H9 (cell line): Measurements from ENCODE around the gene BCCIP. TPM values are rescaled to one million over a fixed set of nuclear protein-coding genes. Genes with fewer than 3 reads are reported as not detected.

ENCODE experiments used
- DNase-seq: peaks from one replicate; pipeline ENCODE4 v3.0.0-alpha.2; 2017
- H2AFZ ChIP-seq: one replicate; pipeline ENCODE4 v1.6.1; 2013; ENCODE audit warnings: mild to moderate bottlenecking, low read length, control low read depth, moderate library complexity
- H2AK5ac ChIP-seq: 2 replicates; pipeline ENCODE4 v1.6.1; 2013; ENCODE audit warnings: low read length, control low read depth, mixed read lengths; ENCODE audit not compliant: insufficient read length
- H2BK120ac ChIP-seq: one replicate; pipeline ENCODE4 v1.6.1; 2013; ENCODE audit warnings: low read depth, mild to moderate bottlenecking, low read length, control low read depth, inconsistent platforms; ENCODE audit not compliant: poor library complexity, severe bottlenecking
- H2BK12ac ChIP-seq: 2 replicates; pipeline ENCODE4 v1.6.1; 2013; ENCODE audit warnings: low read length, control low read depth, mixed read lengths, low read depth; ENCODE audit not compliant: insufficient read length
- H2BK15ac ChIP-seq: 2 replicates; pipeline ENCODE4 v1.6.1; 2013; ENCODE audit warnings: low read depth, low read length, control low read depth
- H2BK20ac ChIP-seq: one replicate; pipeline ENCODE4 v1.6.1; 2013; ENCODE audit warnings: low read depth, mild to moderate bottlenecking, low read length, control low read depth, inconsistent platforms; ENCODE audit not compliant: poor library complexity, severe bottlenecking
- H2BK5ac ChIP-seq: 2 replicates; pipeline ENCODE4 v1.6.1; 2013; ENCODE audit warnings: low read length, control low read depth, mixed read lengths; ENCODE audit not compliant: insufficient read length
- H3K14ac ChIP-seq: 2 replicates; pipeline ENCODE4 v1.6.1; 2013; ENCODE audit warnings: low read length, control low read depth; ENCODE audit not compliant: insufficient read depth
- H3K18ac ChIP-seq: 2 replicates; pipeline ENCODE4 v1.6.1; 2013; ENCODE audit warnings: low read depth, mild to moderate bottlenecking, mixed read lengths, low read length, control low read depth; ENCODE audit not compliant: insufficient read length
- H3K23ac ChIP-seq: 2 replicates; pipeline ENCODE4 v1.6.1; 2013; ENCODE audit warnings: low read length, control low read depth, mixed read lengths, low read depth; ENCODE audit not compliant: insufficient read length
- H3K23me2 ChIP-seq: 2 replicates; pipeline ENCODE4 v1.6.1; 2013; ENCODE audit warnings: low read depth, mild to moderate bottlenecking, mixed read lengths, low read length, control low read depth; ENCODE audit not compliant: insufficient read length, poor library complexity, severe bottlenecking
- H3K27ac ChIP-seq: 2 replicates; pipeline ENCODE4 v1.5.1; 2013; ENCODE audit warnings: low read length, control low read depth, mixed read lengths, low read depth; ENCODE audit not compliant: insufficient read length
- H3K27me3 ChIP-seq: 2 replicates; pipeline ENCODE4 v1.6.1; 2013; ENCODE audit warnings: low read length, control low read depth, inconsistent platforms; ENCODE audit not compliant: insufficient read depth
- H3K4ac ChIP-seq: 2 replicates; pipeline ENCODE4 v1.6.1; 2013; ENCODE audit warnings: low read depth, mild to moderate bottlenecking, control low read depth, inconsistent platforms, low read length, moderate library complexity
- H3K4me1 ChIP-seq: 2 replicates; pipeline ENCODE4 v1.6.1; 2013; ENCODE audit warnings: low read length, control low read depth, inconsistent platforms; ENCODE audit not compliant: insufficient read depth
- H3K4me2 ChIP-seq: 2 replicates; pipeline ENCODE4 v1.6.1; 2013; ENCODE audit warnings: low read length, control low read depth, mixed read lengths; ENCODE audit not compliant: insufficient read length, insufficient read depth
- H3K56ac ChIP-seq: 2 replicates; pipeline ENCODE4 v1.6.1; 2013; ENCODE audit warnings: low read depth, mild to moderate bottlenecking, mixed read lengths, low read length, control low read depth; ENCODE audit not compliant: insufficient read length
- H3K79me1 ChIP-seq: 2 replicates; pipeline ENCODE4 v1.6.1; 2013; ENCODE audit warnings: low read depth, mild to moderate bottlenecking, moderate library complexity, low read length, control low read depth, inconsistent platforms; ENCODE audit not compliant: insufficient read depth, poor library complexity, severe bottlenecking
- H3K79me2 ChIP-seq: 2 replicates; pipeline ENCODE4 v1.6.1; 2013; ENCODE audit warnings: low read length, control low read depth, inconsistent platforms; ENCODE audit not compliant: insufficient read depth
- H3K9ac ChIP-seq: 2 replicates; pipeline ENCODE4 v1.6.1; 2013; ENCODE audit warnings: low read length, control low read depth, mixed read lengths; ENCODE audit not compliant: insufficient read length; ENCODE audit errors: extremely low read depth
- H3K9me3 ChIP-seq: one replicate; pipeline ENCODE4 v1.6.1; 2013; ENCODE audit warnings: low read depth, low read length, inconsistent platforms; ENCODE audit not compliant: control insufficient read depth
- H3T11ph ChIP-seq: one replicate; pipeline ENCODE4 v1.6.1; 2013; ENCODE audit warnings: mild to moderate bottlenecking, low read length, control low read depth, inconsistent platforms
- H4K20me1 ChIP-seq: one replicate; pipeline ENCODE4 v1.6.1; 2013; ENCODE audit not compliant: control insufficient read depth, insufficient read length, insufficient read depth
- H4K5ac ChIP-seq: 2 replicates; pipeline ENCODE4 v1.6.1; 2013; ENCODE audit warnings: low read depth, mild to moderate bottlenecking, mixed read lengths, low read length, control low read depth; ENCODE audit not compliant: insufficient read length
- H4K8ac ChIP-seq: replicated peaks from 2 replicates; pipeline ENCODE4 v1.6.1; 2013; ENCODE audit warnings: low read length, control low read depth, mixed read lengths, low read depth; ENCODE audit not compliant: insufficient read length
- H4K91ac ChIP-seq: 2 replicates; pipeline ENCODE4 v1.6.1; 2013; ENCODE audit warnings: low read depth, mild to moderate bottlenecking, moderate library complexity, mixed read lengths, low read length, control low read depth; ENCODE audit not compliant: insufficient read length
- H3K27ac Mint-ChIP-seq, 3 experiments: 2 replicates in 2 of 3; 3 replicates in 1 of 3; pipeline ENCODE4 v1.8.0; 2020 to 2021; ENCODE audit warnings: mixed read lengths in 3 of 3, mild to moderate bottlenecking in 1 of 3, moderate library complexity in 1 of 3
- H3K27me3 Mint-ChIP-seq: 2 replicates; pipeline ENCODE4 v1.8.0; 2021; ENCODE audit warnings: low read depth, mild to moderate bottlenecking, moderate library complexity, mixed read lengths
- H3K36me3 Mint-ChIP-seq, 3 experiments: 2 replicates in 2 of 3; 3 replicates in 1 of 3; pipeline ENCODE4 v1.8.0; 2020 to 2021; ENCODE audit warnings: low read depth in 3 of 3, mixed read lengths in 3 of 3; ENCODE audit not compliant: insufficient read depth in 1 of 3
- H3K4me1 Mint-ChIP-seq, 2 experiments: 2 replicates each; pipeline ENCODE4 v1.8.0; 2020; ENCODE audit warnings: mixed read lengths in 2 of 2
- H3K4me3 Mint-ChIP-seq, 2 experiments: 2 replicates in 1 of 2; 3 replicates in 1 of 2; pipeline ENCODE4 v1.8.0; 2020 to 2021; ENCODE audit warnings: mild to moderate bottlenecking in 2 of 2, mixed read lengths in 2 of 2, moderate library complexity in 1 of 2
- H3K9me3 Mint-ChIP-seq, 2 experiments: 2 replicates in 1 of 2; 3 replicates in 1 of 2; pipeline ENCODE4 v1.8.0; 2020; ENCODE audit warnings: mild to moderate bottlenecking in 2 of 2, mixed read lengths in 2 of 2, moderate library complexity in 1 of 2
- WGBS: extraction: QIAGEN DNeasy Blood & Tissue Kit; methylation state at CpG from one replicate; pipeline ENCODE4 v1.1.7; 2013; ENCODE audit warnings: missing lambda C conversion rate, low lambda C conversion rate, mixed read lengths; ENCODE audit not compliant: insufficient read length; ENCODE audit errors: extremely low coverage; 5-methylcytosine and 5-hydroxymethylcytosine counted together
- total RNA-seq: library from RNA; stranded (reverse); gene quantifications from 2 replicates; pipeline ENCODE4 v1.2.1, GENCODE V29; 2021
- TF ChIP-seq, protein P1 (sequence below): fragments of 200-600 bp; sonication (generic); conservative IDR thresholded peaks from 3 replicates; pipeline ENCODE4 v1.8.0; 2021; ENCODE audit warnings: antibody characterized with exemption, mild to moderate bottlenecking

Gene BCCIP
- total RNA-seq, 1 experiment from 2014 or later: 119 TPM

DNA sequence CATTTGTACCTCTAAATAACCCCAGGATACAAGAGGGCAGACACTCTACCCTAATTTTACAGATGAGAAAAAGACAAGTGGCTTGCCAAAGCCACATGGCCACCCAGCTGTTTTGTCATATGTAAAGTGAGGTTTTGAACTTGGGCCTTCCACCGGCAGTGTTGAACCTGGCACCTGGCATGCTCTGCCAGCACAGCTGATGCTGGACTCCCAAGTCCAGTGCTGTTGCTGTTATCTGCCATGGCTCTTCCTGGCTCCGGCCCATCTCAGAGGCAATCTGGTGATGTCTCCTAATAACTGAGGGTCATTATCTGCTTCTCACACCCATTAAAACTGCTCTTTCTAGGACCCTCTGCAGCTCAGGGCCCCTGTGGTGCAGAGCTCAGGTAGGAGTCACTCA is 25.0 kb downstream of the BCCIP start:
- no peak overlapping the region for H3K27ac ChIP-seq
- no peak overlapping the region for H3K23ac ChIP-seq
- no peak overlapping the region for H2AFZ ChIP-seq
- no peak for DNase-seq
- Mint-ChIP-seq H3K36me3 (peaks cover 15 to 42% (median 30%) of the 10 kb centered on the region in 3 experiments), H3K4me3 (no peak overlapping the region), H3K9me3 (no peaks in the 10 kb centered on the region), H3K27ac (no peak overlapping the region; a peak in 1 of 7 replicates), H3K4me1 (no peaks in the 10 kb centered on the region), H3K27me3 (no peaks in the 10 kb centered on the region)
- no peaks in the 10 kb centered on the region for H3K4me1 ChIP-seq
- H3K4ac ChIP-seq: no peak overlapping the region
- no peak overlapping the region for H2AK5ac ChIP-seq
- H4K8ac ChIP-seq: no peak overlapping the region
- no peak overlapping the region for H3K4me2 ChIP-seq
- no peak overlapping the region for H3T11ph ChIP-seq
- no peak overlapping the region for H4K5ac ChIP-seq
- no peaks in the 10 kb centered on the region for H3K23me2 ChIP-seq
- no peaks in the 10 kb centered on the region for H3K27me3 ChIP-seq
- H3K79me1 ChIP-seq: no peaks in the 10 kb centered on the region
- no peak overlapping the region for H2BK12ac ChIP-seq
- no CpG with 5 or more reads among the region's 2 CpGs for WGBS
- no peak overlapping the region for H2BK5ac ChIP-seq
- H3K9me3 ChIP-seq: no peaks in the 10 kb centered on the region
- no peak overlapping the region for H3K14ac ChIP-seq
- H3K18ac ChIP-seq: no peak overlapping the region
- H3K9ac ChIP-seq: no peak overlapping the region
- no peak overlapping the region for H2BK20ac ChIP-seq
- TF ChIP-seq, protein P1, sequence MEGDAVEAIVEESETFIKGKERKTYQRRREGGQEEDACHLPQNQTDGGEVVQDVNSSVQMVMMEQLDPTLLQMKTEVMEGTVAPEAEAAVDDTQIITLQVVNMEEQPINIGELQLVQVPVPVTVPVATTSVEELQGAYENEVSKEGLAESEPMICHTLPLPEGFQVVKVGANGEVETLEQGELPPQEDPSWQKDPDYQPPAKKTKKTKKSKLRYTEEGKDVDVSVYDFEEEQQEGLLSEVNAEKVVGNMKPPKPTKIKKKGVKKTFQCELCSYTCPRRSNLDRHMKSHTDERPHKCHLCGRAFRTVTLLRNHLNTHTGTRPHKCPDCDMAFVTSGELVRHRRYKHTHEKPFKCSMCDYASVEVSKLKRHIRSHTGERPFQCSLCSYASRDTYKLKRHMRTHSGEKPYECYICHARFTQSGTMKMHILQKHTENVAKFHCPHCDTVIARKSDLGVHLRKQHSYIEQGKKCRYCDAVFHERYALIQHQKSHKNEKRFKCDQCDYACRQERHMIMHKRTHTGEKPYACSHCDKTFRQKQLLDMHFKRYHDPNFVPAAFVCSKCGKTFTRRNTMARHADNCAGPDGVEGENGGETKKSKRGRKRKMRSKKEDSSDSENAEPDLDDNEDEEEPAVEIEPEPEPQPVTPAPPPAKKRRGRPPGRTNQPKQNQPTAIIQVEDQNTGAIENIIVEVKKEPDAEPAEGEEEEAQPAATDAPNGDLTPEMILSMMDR: no peak
- peaks cover 2% of the 10 kb centered on the region for H4K20me1 ChIP-seq
- H4K91ac ChIP-seq: no peak overlapping the region
- no peak overlapping the region for H3K56ac ChIP-seq
- no peak overlapping the region for H2BK15ac ChIP-seq
- no peak overlapping the region for H2BK120ac ChIP-seq
- H3K79me2 ChIP-seq: no peaks in the 10 kb centered on the region
